Karpas-422 (cell line): ENCODE results near the gene METTL5. TPM values are rescaled to one million over a fixed set of nuclear protein-coding genes. Genes with fewer than 3 reads are reported as not detected.
"Not testable (repeated sequence)": the region's sequence is repeated elsewhere in the genome, so short reads cannot be mapped to it uniquely, and the experiment has no call there.

Source experiments
- DNase-seq: peaks from one replicate; pipeline ENCODE4 v3.0.0-alpha.2; 2015
- H2AFZ ChIP-seq: fragments of 200-600 bp; sonication (generic); 2 replicates; pipeline ENCODE4 v1.6.1; 2014; ENCODE audit warnings: antibody characterized with exemption, low read length, mixed read lengths
- H3K27ac ChIP-seq: fragments of 200-600 bp; sonication (generic); 2 replicates; pipeline ENCODE4 v1.5.1; 2014; ENCODE audit warnings: mild to moderate bottlenecking, low read length, moderate library complexity
- H3K27me3 ChIP-seq: fragments of 200-600 bp; sonication (generic); 2 replicates; pipeline ENCODE4 v1.6.1; 2014; ENCODE audit warnings: low read length, mixed read lengths
- H3K36me3 ChIP-seq: fragments of 200-600 bp; sonication (generic); 2 replicates; pipeline ENCODE4 v1.6.1; 2014; ENCODE audit warnings: low read length, mixed read lengths; ENCODE audit not compliant: insufficient read depth
- H3K4me1 ChIP-seq: fragments of 200-600 bp; sonication (generic); 2 replicates; pipeline ENCODE4 v1.6.1; 2014; ENCODE audit warnings: mild to moderate bottlenecking, low read length, mixed read lengths
- H3K4me2 ChIP-seq: fragments of 200-600 bp; sonication (generic); 2 replicates; pipeline ENCODE4 v1.6.1; 2014; ENCODE audit warnings: low read length, low read depth, mild to moderate bottlenecking; ENCODE audit not compliant: poor library complexity, severe bottlenecking
- H3K4me3 ChIP-seq: fragments of 200-600 bp; sonication (generic); 2 replicates; pipeline ENCODE4 v1.5.1; 2014; ENCODE audit warnings: mild to moderate bottlenecking, antibody characterized with exemption, low read length, mixed read lengths
- H3K79me2 ChIP-seq: fragments of 200-600 bp; sonication (generic); 2 replicates; pipeline ENCODE4 v1.6.1; 2014; ENCODE audit warnings: mild to moderate bottlenecking, low read length, mixed read lengths
- H3K9ac ChIP-seq: fragments of 200-600 bp; sonication (generic); 2 replicates; pipeline ENCODE4 v1.6.0; 2014; ENCODE audit warnings: low read length
- H3K9me2 ChIP-seq: fragments of 200-600 bp; sonication (generic), shearing (Covaris generic); replicated peaks from 2 replicates; pipeline ENCODE4 v1.6.0; 2014; ENCODE audit warnings: mild to moderate bottlenecking, low read length, moderate library complexity; ENCODE audit not compliant: insufficient read depth
- H3K9me3 ChIP-seq: fragments of 300-700, 200-600 bp; sonication (generic); 2 replicates; pipeline ENCODE4 v1.6.1; 2014; ENCODE audit warnings: low read length, mixed read lengths
- H4K20me1 ChIP-seq: fragments of 200-600 bp; sonication (generic); 2 replicates; pipeline ENCODE4 v1.6.1; 2014; ENCODE audit warnings: mild to moderate bottlenecking, antibody characterized with exemption, low read length, low read depth; ENCODE audit not compliant: insufficient read depth
- total RNA-seq: library from RNA; depleted of rRNA; stranded (reverse); fragments of >200 nt; shearing (Covaris generic); gene quantifications from 2 replicates; pipeline ENCODE4 v1.2.3, GENCODE V29; 2014; ENCODE audit warnings: low replicate concordance

METTL5 gene
- total RNA-seq, 1 experiment from 2014 or later = 100 TPM

- no peak for DNase-seq
- H3K4me3 ChIP-seq = peak overlapping the region; percentile 77; the same call in 1 of the 2 replicates
- H3K27ac ChIP-seq = no peak overlapping the region
- peaks cover 1% of the 10 kb centered on the region; the same call in 1 of the 2 replicates for H4K20me1 ChIP-seq
- H3K9me3 ChIP-seq = no peaks in the 10 kb centered on the region
- peaks cover 38% of the 10 kb centered on the region for H3K36me3 ChIP-seq
- no peaks in the 10 kb centered on the region for H3K9me2 ChIP-seq
- no peak overlapping the region for H2AFZ ChIP-seq
- H3K4me1 ChIP-seq = peaks cover 26% of the 10 kb centered on the region
- no peaks in the 10 kb centered on the region for H3K27me3 ChIP-seq
- peak overlapping the region; percentile 77 for H3K9ac ChIP-seq
- H3K79me2 ChIP-seq = peaks cover 56% of the 10 kb centered on the region
- peak overlapping the region; percentile 85 for H3K4me2 ChIP-seq
Measured at GRCh38 chr2:169822785-169823392, 1.8 kb downstream of the METTL5 start.

DNA sequence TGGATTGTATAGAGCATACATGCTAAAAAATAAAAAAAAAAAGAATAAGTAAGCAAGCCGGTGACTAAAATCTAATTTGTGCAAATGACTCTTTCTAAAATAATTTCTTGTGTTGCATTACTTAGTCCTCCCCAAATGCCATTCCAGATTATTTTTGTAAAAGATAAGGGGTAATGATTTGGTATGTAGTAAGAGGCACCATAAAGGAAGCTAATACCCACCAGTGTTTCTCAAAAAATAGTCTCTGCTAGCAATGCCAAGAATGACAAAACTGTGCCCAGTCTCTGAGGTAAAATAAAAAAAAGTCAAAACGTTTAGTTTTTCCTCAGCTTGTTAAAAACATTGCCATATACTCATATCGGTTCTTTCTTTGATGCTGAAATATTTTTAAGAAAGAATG is 2.7 kb downstream of the METTL5 start:
- Histone ChIP-seq H3K27me3 (no peaks in the 10 kb centered on the region), H2AFZ (no peak overlapping the region), H3K9ac (no peak overlapping the region), H3K4me3 (no peak overlapping the region), H3K9me3 (no peaks in the 10 kb centered on the region), H3K36me3 (peaks cover 45% of the 10 kb centered on the region), H4K20me1 (no peaks in the 10 kb centered on the region; the same call in 1 of the 2 replicates), H3K4me1 (peaks cover 25% of the 10 kb centered on the region), H3K9me2 (no peaks in the 10 kb centered on the region), H3K4me2 (peak overlapping the region; percentile 85), H3K79me2 (peaks cover 56% of the 10 kb centered on the region), H3K27ac (no peak overlapping the region)
- no peak for DNase-seq

DNA sequence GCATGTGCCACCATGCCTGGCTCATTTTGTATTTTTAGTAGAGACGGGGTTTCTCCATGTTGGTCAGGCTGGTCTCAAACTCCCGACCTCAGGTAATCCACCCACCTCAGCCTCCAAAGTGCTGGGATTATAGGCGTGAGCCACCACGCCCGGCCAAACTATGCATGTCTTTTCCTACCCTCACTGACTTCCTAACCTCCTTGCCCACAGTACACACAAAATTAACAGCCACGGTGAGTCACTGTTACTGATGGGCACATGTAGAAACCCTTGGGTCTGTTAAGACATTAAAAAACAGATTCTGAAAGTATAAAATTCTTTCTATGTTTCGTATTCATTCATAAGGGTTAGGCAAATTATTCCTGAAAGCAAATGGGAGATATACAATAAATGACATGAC is 4.6 kb downstream of the METTL5 start:
- Histone ChIP-seq H3K79me2 (peaks cover 67% of the 10 kb centered on the region), H3K36me3 (peaks cover 61% of the 10 kb centered on the region), H3K4me1 (peaks cover 21% of the 10 kb centered on the region)
- H3K9me3 ChIP-seq, H3K9me2 ChIP-seq, H4K20me1 ChIP-seq, H3K27ac ChIP-seq, DNase-seq, H3K4me3 ChIP-seq, H2AFZ ChIP-seq, H3K4me2 ChIP-seq, H3K27me3 ChIP-seq, H3K9ac ChIP-seq: not testable (repeated sequence)

- Histone ChIP-seq H3K4me1 (peaks cover 18% of the 10 kb centered on the region), H4K20me1 (no peaks in the 10 kb centered on the region; the same call in 1 of the 2 replicates), H3K27ac (no peak overlapping the region), H3K9me2 (no peaks in the 10 kb centered on the region), H3K9ac (no peak overlapping the region), H3K79me2 (peaks cover 65% of the 10 kb centered on the region), H3K4me2 (no peak overlapping the region), H3K4me3 (no peak overlapping the region), H3K27me3 (no peaks in the 10 kb centered on the region), H3K36me3 (peaks cover 65% of the 10 kb centered on the region), H2AFZ (no peak overlapping the region), H3K9me3 (no peaks in the 10 kb centered on the region)
- no peak for DNase-seq
Measured at GRCh38 chr2:169819106-169819505, 5.6 kb downstream of the METTL5 start.

DNA sequence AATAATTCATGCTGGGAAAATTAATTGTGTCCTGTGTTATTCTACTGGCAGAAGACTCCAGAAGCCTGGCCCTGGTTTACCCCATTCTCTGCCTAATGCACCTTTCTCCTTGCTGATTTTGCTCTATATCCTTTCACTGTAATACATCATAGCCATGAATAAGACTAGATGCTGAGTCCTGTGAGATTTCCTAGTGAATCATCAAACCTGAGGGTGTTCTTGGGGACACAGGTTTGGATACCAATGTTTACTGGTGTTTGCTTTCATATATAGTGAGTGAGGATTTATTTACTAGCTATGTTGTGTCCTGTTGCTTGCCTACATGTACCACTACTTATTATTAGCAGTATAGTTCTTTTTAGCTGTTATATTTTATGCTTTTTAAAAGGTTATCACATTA is 6.5 kb downstream of the METTL5 start:
- Histone ChIP-seq H3K4me3 (no peak overlapping the region), H3K36me3 (peaks cover 69% of the 10 kb centered on the region), H3K9me3 (no peaks in the 10 kb centered on the region), H3K4me2 (no peak overlapping the region), H3K9ac (no peak overlapping the region), H3K27me3 (no peaks in the 10 kb centered on the region), H3K27ac (no peak overlapping the region), H4K20me1 (no peaks in the 10 kb centered on the region), H3K79me2 (peaks cover 61% of the 10 kb centered on the region), H2AFZ (no peak overlapping the region), H3K9me2 (no peaks in the 10 kb centered on the region), H3K4me1 (peaks cover 12% of the 10 kb centered on the region)
- no peak for DNase-seq

- not testable (repeated sequence) for H3K27ac ChIP-seq, H3K4me1 ChIP-seq, H3K9me3 ChIP-seq, H3K9me2 ChIP-seq, H3K4me3 ChIP-seq, DNase-seq, H3K4me2 ChIP-seq, H4K20me1 ChIP-seq, H3K27me3 ChIP-seq, H3K9ac ChIP-seq, H2AFZ ChIP-seq
- H3K36me3 ChIP-seq = peaks cover 67% of the 10 kb centered on the region
- peaks cover 55% of the 10 kb centered on the region for H3K79me2 ChIP-seq
Measured at GRCh38 chr2:169817369-169817768, 7.3 kb downstream of the METTL5 start.

DNA sequence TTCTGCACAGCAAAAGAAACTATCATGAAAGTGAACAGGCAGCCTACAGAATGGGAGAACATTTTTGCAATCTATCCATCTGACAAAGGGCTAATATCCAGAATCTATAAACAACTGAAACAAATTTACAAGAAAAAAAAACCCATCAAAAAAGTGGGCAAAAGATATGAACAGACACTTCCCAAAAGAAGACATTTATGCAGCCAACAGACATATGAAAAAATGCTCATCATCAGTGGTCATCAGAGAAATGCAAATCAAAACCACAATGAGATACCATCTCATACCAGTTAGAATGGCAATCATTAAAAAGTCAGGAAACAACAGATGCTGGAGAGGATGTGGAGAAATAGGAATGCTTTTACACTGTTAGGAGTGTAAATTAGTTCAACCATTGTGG is 7.7 kb downstream of the METTL5 start:
- H3K9me2 ChIP-seq, H2AFZ ChIP-seq, H3K4me1 ChIP-seq, H3K4me3 ChIP-seq, H3K27me3 ChIP-seq, H3K9me3 ChIP-seq, H4K20me1 ChIP-seq, DNase-seq, H3K27ac ChIP-seq, H3K9ac ChIP-seq, H3K4me2 ChIP-seq: not testable (repeated sequence)
- peaks cover 66% of the 10 kb centered on the region for H3K36me3 ChIP-seq
- H3K79me2 ChIP-seq = peaks cover 51% of the 10 kb centered on the region

DNA sequence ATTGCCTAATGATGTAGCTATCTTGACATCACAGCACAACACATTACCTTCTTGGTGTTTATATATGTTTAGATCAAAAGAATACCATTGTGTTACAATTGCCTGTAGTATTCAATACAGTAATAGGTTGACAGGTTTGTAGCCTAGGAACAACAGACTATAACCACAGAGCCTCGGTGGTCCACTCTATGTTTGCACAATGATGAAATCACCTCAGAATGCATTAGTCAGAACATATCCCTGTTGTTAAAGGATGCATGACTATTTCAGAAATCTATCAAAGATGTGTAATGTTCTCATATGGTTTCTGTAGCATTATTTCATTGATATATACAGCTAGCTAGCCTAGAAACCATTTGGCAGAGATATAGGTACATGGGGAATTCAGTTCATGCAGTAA is 8.9 kb downstream of the METTL5 start:
- Histone ChIP-seq H3K4me3 (no peak overlapping the region), H3K27ac (no peak overlapping the region), H4K20me1 (no peaks in the 10 kb centered on the region), H3K9me2 (no peaks in the 10 kb centered on the region), H3K79me2 (peaks cover 45% of the 10 kb centered on the region), H3K4me2 (no peak overlapping the region), H3K4me1 (no peaks in the 10 kb centered on the region), H3K9me3 (no peaks in the 10 kb centered on the region), H2AFZ (no peak overlapping the region), H3K9ac (no peak overlapping the region), H3K36me3 (peaks cover 66% of the 10 kb centered on the region), H3K27me3 (no peaks in the 10 kb centered on the region)
- no peak for DNase-seq
